GM19099 (cell line): ENCODE data around the gene MOCS3.

Experiments used
- POLR2A ChIP-seq: IDR thresholded peaks from 3 replicates; pipeline ENCODE4 v1.6.1; 2011; ENCODE audit warnings: low read depth; ENCODE audit not compliant: insufficient read length; ENCODE audit errors: extremely low read depth

MOCS3 gene

GRCh38 chr20:50958615-50959542, at the start of gene MOCS3:
Gene MOCS3, plus strand, starts transcription at chr20:50958818. Its CDS starts 25 bp downstream, at chr20:50958843.
- TF ChIP-seq POLR2A: no peak

DNA sequence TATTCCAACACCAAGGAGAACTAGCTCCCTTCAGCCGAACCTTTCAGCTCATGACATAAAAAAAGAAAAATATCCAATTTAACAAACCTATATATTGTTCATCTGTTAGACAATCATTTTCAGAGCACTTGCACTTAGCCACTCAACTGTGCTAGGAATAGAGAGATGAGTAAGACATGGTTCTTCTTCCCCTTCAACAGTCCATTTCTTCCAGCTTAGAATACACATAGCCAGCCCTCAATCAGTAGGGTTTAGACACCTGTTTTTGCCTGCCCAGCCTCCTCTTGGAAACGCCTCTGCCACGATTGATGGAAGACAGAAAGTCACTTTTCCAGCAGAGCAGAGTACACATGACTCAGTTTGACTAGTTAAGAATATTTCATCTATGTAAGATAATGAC, 49.2 kb upstream of the MOCS3 start:
- no peak for TF ChIP-seq POLR2A

DNA sequence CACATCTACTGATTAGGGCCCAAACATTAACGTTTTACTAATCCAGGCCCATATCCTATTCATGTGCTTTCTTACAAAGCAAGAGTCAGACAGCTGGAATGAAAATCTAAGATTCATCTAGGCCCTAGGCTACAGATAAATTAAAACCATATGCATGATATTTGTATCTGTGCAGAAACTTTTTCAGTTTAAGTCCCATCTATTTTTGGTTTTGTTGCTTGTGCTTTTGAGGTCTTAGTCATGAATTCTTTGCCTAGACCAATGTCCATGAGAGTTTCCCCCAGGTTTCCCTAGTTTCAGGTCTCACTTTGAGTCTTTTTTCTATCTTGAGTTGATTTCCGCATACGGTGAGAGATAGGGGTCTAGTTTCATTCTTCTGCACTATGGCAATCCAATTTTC, 47.6 kb upstream of the MOCS3 start:
- no peak for TF ChIP-seq POLR2A

DNA sequence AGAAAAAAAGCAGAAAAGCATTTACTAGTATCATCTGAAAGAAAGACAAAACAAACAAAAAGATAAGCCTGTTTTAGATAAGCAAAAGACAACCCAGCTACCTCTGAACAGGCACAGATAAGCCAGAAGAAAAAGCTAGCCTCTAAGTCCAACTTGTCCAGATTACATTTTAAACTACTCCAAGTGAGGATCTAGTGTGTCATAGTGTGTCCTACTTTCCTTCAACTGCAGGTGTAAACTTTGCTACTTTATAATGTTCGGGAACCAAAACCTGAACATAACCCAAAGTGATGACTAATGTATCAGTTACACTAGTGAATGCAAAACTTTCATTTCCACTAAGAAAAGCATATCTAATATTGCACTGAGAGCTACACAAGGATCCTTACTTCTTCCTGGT, 46.9 kb upstream of the MOCS3 start:
- TF ChIP-seq POLR2A: no peak

- no peak for TF ChIP-seq POLR2A
These were observed 44.8 kb upstream of the MOCS3 start for GRCh38 chr20:50913690-50914375.

DNA sequence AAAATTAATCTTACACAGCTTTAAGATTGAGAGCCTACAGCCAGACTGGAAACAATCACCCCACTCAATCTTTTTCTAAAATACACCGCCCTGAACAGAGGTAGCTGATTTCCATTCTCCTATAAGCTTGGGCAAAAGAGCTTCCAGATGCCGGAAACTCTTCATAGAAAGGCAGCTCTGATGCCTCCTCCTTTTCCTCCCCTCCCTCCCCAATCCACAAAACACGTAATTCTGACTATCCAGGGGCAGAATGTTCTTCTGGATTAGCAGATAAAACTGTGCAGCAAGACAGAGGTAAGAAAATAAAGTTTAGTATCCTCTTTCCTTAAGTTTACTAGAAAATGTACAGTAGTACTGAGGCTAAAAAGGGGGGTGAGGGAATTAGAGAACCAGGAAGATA, 43.2 kb upstream of the MOCS3 start:
- TF ChIP-seq POLR2A: no peak

DNA sequence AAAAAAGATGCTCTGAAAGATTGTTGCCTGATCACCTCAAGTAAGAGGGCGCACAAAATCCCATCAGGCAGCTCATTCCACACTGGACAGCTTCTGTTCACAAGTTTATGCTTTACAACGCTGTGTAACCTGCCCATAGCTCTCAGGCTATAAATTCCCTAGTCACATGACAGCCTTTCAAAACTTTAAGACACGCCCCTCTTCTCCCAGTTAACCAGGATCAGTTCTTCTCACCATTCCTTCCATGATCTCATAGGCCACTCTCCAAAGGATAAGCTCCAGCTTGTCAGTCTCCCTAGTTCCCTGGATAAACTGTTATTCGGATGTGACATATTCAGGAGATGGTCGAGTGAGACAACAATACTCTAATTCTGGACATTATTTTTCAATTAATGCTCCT, 42.4 kb upstream of the MOCS3 start:
- no peak for TF ChIP-seq POLR2A

GRCh38 chr20:50916934-50917333, 41.7 kb upstream of the MOCS3 start:
- TF ChIP-seq POLR2A: no peak

DNA sequence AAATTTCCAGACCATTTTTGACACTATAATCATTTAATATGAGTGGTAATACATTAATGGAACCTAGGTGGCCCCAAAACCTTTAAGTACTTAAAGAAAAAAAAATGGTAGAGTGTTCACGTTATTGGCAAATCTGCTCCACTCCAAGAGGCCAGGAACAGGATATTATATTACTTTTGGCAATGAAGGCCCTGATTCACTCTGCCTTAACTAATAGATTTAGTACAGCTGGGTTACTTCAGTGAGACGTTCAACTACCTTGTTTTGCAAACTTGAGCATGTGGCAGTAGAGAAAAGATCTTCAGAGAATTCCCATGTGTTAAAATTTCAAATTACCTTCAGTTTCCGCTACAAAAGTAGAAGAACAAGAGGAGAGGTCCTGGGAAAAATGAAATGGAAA, 40.2 kb upstream of the MOCS3 start:
- TF ChIP-seq POLR2A: no peak

DNA sequence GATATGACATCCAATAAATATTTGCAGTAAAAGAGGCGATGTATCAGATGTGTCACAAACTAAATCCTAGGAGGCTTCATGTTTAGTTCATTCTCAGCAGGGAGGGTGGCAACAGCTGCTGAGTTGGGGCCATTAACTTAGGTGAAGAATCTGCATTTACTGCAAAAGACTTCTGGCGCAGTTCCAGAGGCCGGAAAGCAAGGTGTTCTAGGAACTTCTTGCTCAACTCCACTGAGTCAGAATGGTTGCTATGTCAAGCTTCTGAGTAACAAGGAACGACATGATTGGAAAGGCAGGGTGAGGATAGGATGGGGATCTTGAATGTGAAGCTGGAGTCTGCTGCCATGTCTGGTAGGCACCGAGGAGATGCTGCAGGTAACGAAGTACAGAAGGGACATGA, 39.1 kb upstream of the MOCS3 start:
- no peak for TF ChIP-seq POLR2A

- TF ChIP-seq POLR2A: no peak
These were observed 37.6 kb upstream of the MOCS3 start for GRCh38 chr20:50920997-50921396.

DNA sequence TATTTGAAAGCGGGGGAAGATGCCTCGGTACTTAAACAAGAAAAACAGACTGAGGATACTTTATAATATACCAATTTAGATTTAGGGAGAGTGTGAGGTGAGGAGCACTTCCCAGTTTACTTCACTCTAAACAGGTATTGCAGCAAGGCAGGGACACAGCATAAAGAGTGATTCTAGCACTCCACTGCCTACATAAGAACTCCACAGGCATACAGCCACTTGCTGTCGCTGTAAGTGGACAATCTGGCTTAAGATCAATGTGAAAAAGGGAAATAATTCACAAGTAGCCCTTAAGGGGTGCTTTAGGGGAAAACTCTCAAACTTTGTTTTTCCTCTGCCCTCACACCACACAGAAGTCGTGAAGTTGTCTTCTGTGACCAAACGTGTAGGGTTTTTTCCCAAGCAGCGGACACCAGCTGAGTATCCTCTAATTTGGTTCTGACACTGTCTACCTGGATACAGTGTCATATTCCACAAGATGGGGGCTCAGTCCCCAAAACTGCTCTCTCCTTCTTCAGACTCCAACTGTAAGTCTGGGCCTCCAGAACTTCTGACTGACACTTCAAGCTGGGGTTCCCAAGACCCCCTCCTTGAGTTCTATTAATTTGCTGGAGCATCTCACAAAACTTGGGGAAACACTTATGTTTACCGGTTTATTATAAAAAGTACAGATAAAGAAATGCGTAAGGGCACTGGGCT, 36.7 kb upstream of the MOCS3 start:
- TF ChIP-seq POLR2A: no peak

GRCh38 chr20:50924261-50924920, 34.2 kb upstream of the MOCS3 start:
- no peak for TF ChIP-seq POLR2A

- no peak for TF ChIP-seq POLR2A
These were observed 32.1 kb upstream of the MOCS3 start for GRCh38 chr20:50926530-50926929.

DNA sequence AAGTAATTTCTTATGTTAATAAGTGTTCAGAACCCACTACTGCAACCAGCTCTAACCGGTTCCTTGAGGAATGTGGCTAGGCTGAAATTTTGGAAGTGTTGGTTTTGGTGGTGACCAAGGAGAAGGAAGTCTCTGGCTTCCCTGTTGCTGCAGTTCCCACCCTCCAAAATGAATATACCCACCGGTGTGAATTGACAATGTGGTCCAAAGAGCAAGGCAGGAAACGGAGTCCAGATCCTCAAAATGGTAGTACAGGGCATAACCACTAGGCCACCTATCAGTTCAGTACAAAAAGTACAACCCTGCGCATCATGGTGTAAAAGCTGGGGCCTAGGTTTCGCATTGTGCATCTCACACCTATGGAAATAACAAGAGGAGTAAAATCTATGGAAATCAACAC, 30.1 kb upstream of the MOCS3 start:
- no peak for TF ChIP-seq POLR2A
